HG03108 (cell line): ENCODE results near the gene XCR1.

ENCODE experiments used
- ATAC-seq: cut with Tn5 transposase; IDR thresholded peaks from one replicate; pipeline ENCODE4 v1.9.1; 2021; ENCODE audit warnings: moderate library complexity; ENCODE audit not compliant: unreplicated experiment

The XCR1 gene

GRCh38 chr3:45984331-45985312 is 42.7 kb downstream of the XCR1 start:
- no peak for ATAC-seq

GRCh38 chr3:45983770-45984169 is 43.5 kb downstream of the XCR1 start:
- ATAC-seq = no peak

DNA sequence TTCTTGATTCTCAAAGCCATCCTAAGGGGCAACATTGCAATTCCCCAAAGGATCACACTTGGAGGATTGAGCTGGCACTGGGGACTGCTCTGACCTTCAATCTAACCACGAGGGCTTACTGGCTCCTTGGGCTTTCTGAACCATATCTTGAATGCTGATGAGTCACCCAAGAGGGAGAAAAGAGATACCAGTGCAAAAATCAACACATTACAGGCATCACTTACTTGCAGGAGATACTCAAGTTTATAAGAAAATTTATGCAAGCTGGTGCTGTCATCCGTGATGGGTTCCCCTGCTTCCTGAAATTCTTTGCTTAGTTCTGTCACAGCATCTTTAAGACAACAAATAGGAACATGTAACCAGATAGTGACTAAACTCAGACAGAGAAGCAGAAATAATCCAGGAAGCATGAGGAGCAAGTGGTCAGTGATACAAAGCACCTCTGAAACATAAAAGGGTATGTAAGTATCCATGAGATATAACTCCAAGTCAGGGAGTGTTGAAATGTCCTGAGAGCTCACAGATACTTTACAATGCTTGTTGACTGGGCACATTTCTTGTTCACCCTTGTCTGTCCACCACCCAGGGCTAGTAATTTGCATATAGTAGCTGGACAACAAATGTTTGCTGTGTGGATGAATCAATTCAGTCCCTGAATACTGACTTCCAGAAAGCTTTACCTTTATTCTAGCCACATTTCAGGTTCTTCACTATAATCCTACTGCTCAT is 45.8 kb downstream of the XCR1 start:
- no peak for ATAC-seq

GRCh38 chr3:45980819-45981218 is 46.5 kb downstream of the XCR1 start:
- no peak for ATAC-seq

DNA sequence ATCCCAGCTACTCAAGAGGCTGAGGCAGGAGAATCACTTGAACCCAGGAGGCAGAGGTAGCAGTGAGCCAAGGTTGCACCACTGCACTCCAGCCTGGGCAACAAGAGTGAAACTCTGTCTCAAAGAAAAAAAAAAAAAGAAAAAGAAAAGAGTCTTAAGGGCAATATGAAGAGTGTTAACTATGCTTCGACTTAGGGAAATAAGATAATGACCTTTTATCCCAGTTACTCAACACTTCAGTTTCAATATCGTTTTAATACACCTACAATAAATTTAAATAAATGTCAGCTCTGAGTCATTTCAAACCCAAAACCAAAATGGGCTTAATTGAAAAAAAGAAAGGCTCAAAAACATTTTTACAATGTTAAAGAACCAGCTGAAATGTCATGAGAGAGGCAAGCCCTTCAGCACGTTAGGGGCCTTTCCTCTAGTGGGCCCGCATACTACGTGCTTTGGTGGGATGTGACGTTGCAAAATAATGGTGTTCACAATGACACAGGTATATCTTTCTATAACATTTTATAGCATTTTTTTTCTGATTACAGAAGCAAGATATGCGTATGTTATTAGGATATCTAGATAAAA is 47.0 kb downstream of the XCR1 start:
- no peak for ATAC-seq

- ATAC-seq = no peak
Measured at GRCh38 chr3:45979378-45979777, 47.9 kb downstream of the XCR1 start.

GRCh38 chr3:45978006-45978761 is 49.1 kb downstream of the XCR1 start:
- no peak for ATAC-seq

GRCh38 chr3:45976191-45977091 is 50.8 kb downstream of the XCR1 start:
- ATAC-seq = no peak

GRCh38 chr3:45975686-45976085 is 51.6 kb downstream of the XCR1 start:
- no peak for ATAC-seq

- no peak for ATAC-seq
Measured at GRCh38 chr3:45974686-45975085, 52.6 kb downstream of the XCR1 start.

- ATAC-seq = no peak
Measured at GRCh38 chr3:45972534-45973402, 54.5 kb downstream of the XCR1 start.

DNA sequence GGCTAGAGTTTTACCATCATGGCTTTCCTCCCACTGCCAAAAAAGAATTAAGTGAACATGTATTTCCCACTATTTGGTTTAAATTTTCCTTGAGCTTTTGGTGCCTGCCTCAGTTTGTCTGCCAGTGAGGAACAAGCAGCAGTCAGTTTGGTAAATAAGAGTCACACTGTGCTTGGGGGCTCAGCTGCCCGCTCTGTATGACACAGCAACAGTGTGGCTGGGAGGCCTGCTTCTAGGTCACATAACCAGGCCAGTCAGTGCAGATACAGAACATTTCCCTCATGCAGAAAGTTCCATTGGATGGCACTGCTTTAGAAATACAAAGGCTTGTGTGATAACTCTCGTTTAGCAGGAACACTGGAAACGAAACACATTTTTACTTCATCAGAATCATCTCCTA is 57.3 kb downstream of the XCR1 start:
- ATAC-seq = no peak

DNA sequence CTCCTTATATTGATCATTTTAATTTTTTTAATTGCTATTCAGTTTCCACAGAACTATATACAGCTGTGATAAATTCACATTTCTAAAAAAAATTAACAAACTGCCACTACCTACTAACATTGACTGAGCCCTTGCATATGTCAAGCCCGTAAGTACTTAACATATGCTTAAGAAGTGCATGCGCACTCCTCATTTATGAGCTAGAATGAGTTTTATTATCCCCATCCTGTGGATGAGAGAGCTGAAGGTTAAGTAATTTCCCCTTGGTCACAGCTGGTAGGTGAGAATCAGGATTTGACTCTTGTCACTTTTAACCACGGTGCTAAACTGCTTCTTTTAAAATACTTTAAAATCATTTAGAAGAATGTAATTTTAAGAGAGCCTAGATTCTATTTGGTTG is 58.2 kb downstream of the XCR1 start:
- ATAC-seq = no peak

DNA sequence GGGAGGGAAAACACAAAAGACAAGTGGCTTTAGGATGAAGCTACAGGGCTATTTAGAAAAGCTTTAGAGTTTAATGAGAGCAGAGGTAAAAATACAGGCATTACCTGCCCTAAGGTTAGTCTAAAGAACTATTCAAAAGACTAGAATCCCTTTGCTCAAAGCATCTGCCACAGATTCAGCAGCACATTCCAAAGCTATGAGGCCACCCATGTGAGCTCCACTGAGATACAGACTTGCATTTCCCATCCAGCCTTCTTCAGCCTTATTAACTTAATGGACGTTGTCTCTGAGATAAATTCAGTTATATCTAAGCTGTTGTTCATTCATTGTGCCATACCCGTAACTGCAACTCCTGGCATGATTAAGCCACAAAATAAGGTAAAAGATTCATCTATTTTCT is 58.6 kb downstream of the XCR1 start:
- ATAC-seq = no peak

DNA sequence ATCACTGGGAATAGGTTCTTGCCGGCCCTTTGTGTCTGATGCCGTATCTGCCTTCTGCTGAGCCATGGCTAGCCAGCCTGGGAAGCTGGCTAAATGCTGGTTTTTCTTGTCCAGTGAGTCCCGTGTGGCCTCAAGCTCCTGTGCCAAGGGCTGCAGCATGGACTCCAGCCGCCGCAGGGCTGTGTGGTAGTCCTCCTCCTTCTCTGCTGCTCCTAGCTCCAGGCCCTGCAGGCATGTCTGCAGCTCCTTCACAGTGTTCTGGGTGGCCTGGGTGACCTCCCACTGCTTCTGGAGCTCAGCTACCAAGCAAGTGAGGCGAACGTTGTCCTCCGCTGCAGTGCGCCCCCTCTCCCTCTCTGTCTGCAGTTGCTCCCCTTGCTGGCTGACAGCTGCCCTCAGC is 59.1 kb downstream of the XCR1 start:
- no peak for ATAC-seq

GRCh38 chr3:45967724-45968123 is 59.6 kb downstream of the XCR1 start:
- no peak for ATAC-seq
